Transverse colon (tissue), 4 donors: ENCODE measurements around the gene OR52D1. TPM values are rescaled to one million over a fixed set of nuclear protein-coding genes. Genes with fewer than 3 reads are reported as not detected.

Experiments used
- DNase-seq: peaks from one replicate; pipeline ENCODE4 v3.0.0-alpha.2; 2019
- H3K27ac ChIP-seq, 4 donors: fragments of 200-600 bp; sonication (generic); 2 replicates each; pipeline ENCODE4 v1.5.1; 2016 to 2018; ENCODE audit warnings: inconsistent platforms in 4 of 4
- H3K27me3 ChIP-seq: fragments of 200-600 bp; sonication (generic); 2 replicates; pipeline ENCODE4 v1.5.1; 2017; ENCODE audit warnings: inconsistent platforms
- H3K36me3 ChIP-seq, 4 donors: fragments of 200-600 bp; sonication (generic); 2 replicates each; pipeline ENCODE4 v1.5.1; 2017 to 2019; ENCODE audit warnings: inconsistent platforms in 4 of 4
- H3K4me1 ChIP-seq, 4 donors: fragments of 200-600 bp; sonication (generic); 2 replicates each; pipeline ENCODE4 v1.5.1; 2017 to 2020; ENCODE audit warnings: inconsistent platforms in 4 of 4
- H3K4me3 ChIP-seq, 4 donors: fragments of 200-600 bp; sonication (generic); 1 replicate in 1 of 4; 2 replicates in 3 of 4; pipeline versions ENCODE4 v1.5.1 to v1.6.1; 2017 to 2019; ENCODE audit warnings: inconsistent platforms in 4 of 4
- H3K9me3 ChIP-seq, 2 donors: fragments of 200-600 bp; sonication (generic); 2 replicates each; pipeline ENCODE4 v1.5.1; 2017 to 2019; ENCODE audit warnings: inconsistent platforms in 2 of 2
- CTCF ChIP-seq, 5 experiments: fragments of 200-600 bp in 3 of 5; fragments of 450-650 bp in 2 of 5; sonication (generic) in 3 of 5; IDR thresholded peaks; 1 replicate in 2 of 5; 2 replicates in 3 of 5; pipeline ENCODE4 v1.5.1; 2016 to 2017; ENCODE audit warnings: antibody characterized with exemption in 5 of 5, inconsistent platforms in 3 of 5, mild to moderate bottlenecking in 2 of 5, moderate library complexity in 1 of 5
- EP300 ChIP-seq: sonication (generic); formaldehyde crosslinking; IDR thresholded peaks from one replicate; pipeline ENCODE4 v1.6.1; 2017; ENCODE audit warnings: antibody characterized with exemption, low read depth
- POLR2A ChIP-seq: fragments of 450-650 bp; IDR thresholded peaks from one replicate; pipeline ENCODE4 v1.6.1; 2016; ENCODE audit warnings: antibody characterized with exemption, mild to moderate bottlenecking, moderate library complexity
- POLR2AphosphoS5 ChIP-seq, 3 donors: sonication (generic); formaldehyde crosslinking; IDR thresholded peaks; one replicate each; pipeline ENCODE4 v1.6.1; 2016; ENCODE audit warnings: antibody characterized with exemption in 3 of 3
- in situ Hi-C, 4 donors: fragments of 200-750 bp; cut with MboI; loops; one replicate each; pipeline versions ENCODE4 v1.15.0 to v1.15.1; 2017; ENCODE audit warnings: low sequenced_read_pairs in 3 of 4, low pct_ligation_motif_present in 1 of 4, low pct_unique_long_range_greater_than_20kb in 1 of 4
- intact Hi-C: fragments of 100-400 bp; cut with DNase I; formaldehyde crosslinking; loops from one replicate; pipeline ENCODE4 v1.15.1; 2023; ENCODE audit warnings: low total_unique reads
- total RNA-seq, 4 donors: library from RNA; depleted of rRNA; stranded (reverse); fragments of >200 nt; gene quantifications; one replicate each; pipeline ENCODE4 v1.1.0, GENCODE V29; 2016

OR52D1 gene
- total RNA-seq, 4 donors from 2014 or later, result not detected

- Histone ChIP-seq H3K4me3 (no peak overlapping the region), H3K4me1 (no peaks in the 10 kb centered on the region), H3K9me3 (peaks cover 0 to 3% of the 10 kb centered on the region in 2 donors), H3K27me3 (no peaks in the 10 kb centered on the region), H3K36me3 (no peaks in the 10 kb centered on the region), H3K27ac (no peak overlapping the region)
- DNase-seq, result no peak
- in situ Hi-C loops (no loop called here), intact Hi-C loops (no loop called here)
- TF ChIP-seq CTCF (IDR thresholded peaks at IDR 0.05) (no peak), POLR2AphosphoS5 (IDR thresholded peaks at IDR 0.05) (no peak), POLR2A (no peak), EP300 (no peak)
Observed at GRCh38 chr11:5536482-5536881, 48.0 kb downstream of the OR52D1 start.

Other genes starting within 250 kb of the OR52D1 start
- gene HBG1, start 238.8 kb upstream of the OR52D1 start, total RNA-seq, result not detected
- not detected for gene HBG2, start 233.9 kb upstream of the OR52D1 start, total RNA-seq
- not detected for gene HBE1, start 218.7 kb upstream of the OR52D1 start, total RNA-seq
- not detected for gene OR51B4, start 186.7 kb upstream of the OR52D1 start, total RNA-seq
- gene OR51B2, start 164.4 kb upstream of the OR52D1 start, total RNA-seq, result not detected
- not detected for gene OR51B5, start 145.2 kb upstream of the OR52D1 start, total RNA-seq
- gene OR51B6, start 137.2 kb upstream of the OR52D1 start, total RNA-seq, result not detected
- gene OR51M1, start 104.9 kb upstream of the OR52D1 start, total RNA-seq, result not detected
- gene OR51Q1, start 66.6 kb upstream of the OR52D1 start, total RNA-seq, result not detected
- not detected for gene OR51I1, start 47.2 kb upstream of the OR52D1 start, total RNA-seq
- gene OR51I2, start 39.4 kb upstream of the OR52D1 start, total RNA-seq, result not detected
- under 1 TPM in 2 of 4 donors, not detected in 2; 0.64 to 0.75 TPM for gene UBQLN3, start 21.3 kb downstream of the OR52D1 start, total RNA-seq
- 1 to 10 TPM in 1 of 4 donors, under 1 TPM in 2, not detected in 1; 0.41 to 1.8 (median 0.48) TPM for gene UBQLNL, start 28.0 kb downstream of the OR52D1 start, total RNA-seq
- under 1 TPM in 1 of 4 donors, not detected in 3; 0.79 TPM for gene OR52H1, start 59.9 kb downstream of the OR52D1 start, total RNA-seq
- gene OR52B6, start 92.2 kb downstream of the OR52D1 start, total RNA-seq, result not detected
- gene TRIM6, start 108.0 kb downstream of the OR52D1 start, total RNA-seq, result 1 to 10 TPM in 1 of 4 donors, under 1 TPM in 1, not detected in 2; 0.79 to 1.4 TPM
- 1 to 10 TPM; 1.5 to 9.8 (median 7.1) TPM for gene TRIM34, start 136.3 kb downstream of the OR52D1 start, total RNA-seq
- 10 to 100 TPM; 10.5 to 23.6 (median 16.3) TPM for gene TRIM5, start 196.4 kb downstream of the OR52D1 start, total RNA-seq
- 10 to 100 TPM in 3 of 4 donors, 1 to 10 TPM in 1; 3.2 to 35.2 (median 21.4) TPM for gene TRIM22, start 201.1 kb downstream of the OR52D1 start, total RNA-seq
- gene OR56B1, start 247.8 kb downstream of the OR52D1 start, total RNA-seq, result not detected